Spleen (tissue), 11 donors: ENCODE measurements around the gene PLCG2. TPM values are rescaled to one million over a fixed set of nuclear protein-coding genes. Genes with fewer than 3 reads are reported as not detected.

Experiments used
- DNase-seq: peaks from one replicate; pipeline ENCODE4 v3.0.0-alpha.2; 2020
- H3K27ac ChIP-seq, 8 donors: fragments of 200-600 bp; sonication (generic) in 7 of 8; 1 replicate in 4 of 8; 2 replicates in 4 of 8; pipeline versions ENCODE4 v1.5.0 to v1.8.0; 2016 to 2021; ENCODE audit warnings: inconsistent platforms in 4 of 8, mild to moderate bottlenecking in 4 of 8, moderate library complexity in 1 of 8
- H3K27me3 ChIP-seq, 7 donors: fragments of 200-600 bp; sonication (generic) in 6 of 7; replicated peaks in 1 of 7; 1 replicate in 4 of 7; 2 replicates in 3 of 7; pipeline versions ENCODE4 v1.5.0 to v1.8.0; 2016 to 2021; ENCODE audit warnings: inconsistent platforms in 3 of 7, mild to moderate bottlenecking in 1 of 7
- H3K36me3 ChIP-seq, 6 donors: fragments of 200-600 bp; sonication (generic) in 5 of 6; 1 replicate in 4 of 6; 2 replicates in 2 of 6; pipeline versions ENCODE4 v1.5.0 to v1.8.0; 2016 to 2021; ENCODE audit warnings: inconsistent platforms in 2 of 6
- H3K4me1 ChIP-seq, 6 donors: fragments of 200-600 bp; sonication (generic) in 5 of 6; 1 replicate in 3 of 6; 2 replicates in 3 of 6; pipeline versions ENCODE4 v1.5.0 to v1.8.0; 2016 to 2021; ENCODE audit warnings: inconsistent platforms in 3 of 6
- H3K4me3 ChIP-seq, 8 donors: fragments of 200-600 bp; sonication (generic) in 7 of 8; 1 replicate in 4 of 8; 2 replicates in 4 of 8; pipeline versions ENCODE4 v1.5.0 to v1.8.0; 2016 to 2021; ENCODE audit warnings: inconsistent platforms in 4 of 8, mild to moderate bottlenecking in 4 of 8, moderate library complexity in 2 of 8
- H3K9me3 ChIP-seq, 8 donors: fragments of 200-600 bp; sonication (generic) in 7 of 8; 1 replicate in 4 of 8; 2 replicates in 4 of 8; pipeline versions ENCODE4 v1.5.0 to v1.8.0; 2016 to 2021; ENCODE audit warnings: inconsistent platforms in 4 of 8
- CTCF ChIP-seq, 11 experiments: fragments of 200-600 bp in 7 of 11; fragments of 450-650 bp in 4 of 11; sonication (generic) in 4 of 11; IDR thresholded peaks in 8 of 11; conservative IDR thresholded peaks in 3 of 11; 1 replicate in 7 of 11; 2 replicates in 4 of 11; pipeline versions ENCODE4 v1.4.0 to v1.8.0; 2016 to 2021; ENCODE audit warnings: antibody characterized with exemption in 11 of 11, inconsistent platforms in 4 of 11, mild to moderate bottlenecking in 1 of 11
- POLR2A ChIP-seq, 3 donors: fragments of 450-650 bp; IDR thresholded peaks; one replicate each; pipeline ENCODE4 v1.5.1; 2017; ENCODE audit warnings: antibody characterized with exemption in 3 of 3, mild to moderate bottlenecking in 1 of 3
- POLR2AphosphoS5 ChIP-seq, 3 donors: sonication (generic); formaldehyde crosslinking; IDR thresholded peaks; one replicate each; pipeline ENCODE4 v1.5.1; 2017; ENCODE audit warnings: antibody characterized with exemption in 3 of 3
- WGBS, 5 donors: extraction: QIAGEN DNeasy Blood & Tissue Kit in 3 of 5; methylation state at CpG; one replicate each; pipeline versions ENCODE4 v1.1.5 to v1.1.7; 2013 to 2018; 5-methylcytosine and 5-hydroxymethylcytosine counted together
- intact Hi-C: fragments of 100-400 bp; cut with DNase I; formaldehyde crosslinking; loops from one replicate; pipeline ENCODE4 v1.15.0; 2023; ENCODE audit warnings: low total_unique reads
- polyA plus RNA-seq, 3 donors: library from polyadenylated mRNA; stranded (reverse); fragments of 200-250 nt; gene quantifications; one replicate each; pipeline ENCODE4 v1.2.1, GENCODE V29; 2013
- total RNA-seq, 7 donors: library from RNA; depleted of rRNA in 3 of 7; stranded (reverse); fragments of >200 nt in 3 of 7; fragmentation: NEBNext Ultra II Directional in 4 of 7; extraction: Animal tissue kit (Norgen Biotek cat#: 25700) in 4 of 7; gene quantifications; one replicate each; pipeline versions ENCODE4 v1.1.0 to v1.2.1, GENCODE V29; 2016 to 2021
- donor health status: healthy with polysubstance abuse.
- donor health status: DM: no; HTN: no; CAD: no; lungs with moderate emphysema.
- donor health status: DM: no; HTN: no; CAD: no.
- donor health status: Bipolar disorder and iron deficiency.
- donor health status: healthy.
- donor health status: DM: no; HTN: no; CAD: no.
- donor health status: DM: yes; HTN: yes; CAD: no.

Gene PLCG2
- total and polyA plus RNA-seq, 10 donors, result 57.1 to 277 (median 145) TPM

- intact Hi-C loops, result no loop called here
- H3K36me3 ChIP-seq, result peaks cover 0 to 100% (median 93%) of the 10 kb centered on the region in 6 donors
These were observed 167.1 kb downstream of the PLCG2 start for GRCh38 chr16:81946206-81946605.

DNA sequence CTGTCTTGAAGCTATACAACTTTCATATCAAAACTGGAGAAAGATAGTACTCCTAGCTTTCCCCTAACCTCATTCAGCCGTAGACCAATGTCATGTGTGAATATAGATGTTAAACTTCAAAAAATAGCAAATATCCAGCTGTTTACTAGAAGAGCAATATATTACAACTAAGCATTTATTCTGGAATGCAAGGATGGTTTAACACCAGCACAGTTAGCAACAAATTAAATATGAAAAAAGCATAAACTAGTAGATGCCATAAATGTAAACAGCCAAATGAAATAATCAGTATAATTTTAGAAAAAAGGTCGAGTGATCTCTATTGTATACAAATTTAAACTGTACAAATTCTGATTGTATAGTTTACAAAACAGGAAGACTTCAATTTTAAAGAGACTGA, 172.5 kb downstream of the PLCG2 start:
- intact Hi-C loops, result no loop called here
- TF ChIP-seq POLR2AphosphoS5 (IDR thresholded peaks at IDR 0.05), result no peak
- TF ChIP-seq CTCF (IDR thresholded peaks at IDR 0.05 in 8 of 11, conservative IDR thresholded peaks at IDR 0.05 in 3 of 11), result no peak
- TF ChIP-seq POLR2A (IDR thresholded peaks at IDR 0.05), result no peak
- no peak overlapping the region for H3K27ac ChIP-seq
- no peaks in the 10 kb centered on the region for H3K27me3 ChIP-seq
- peaks cover 0 to 38% (median 29%) of the 10 kb centered on the region in 8 donors for H3K9me3 ChIP-seq
- H3K4me3 ChIP-seq, result no peak overlapping the region
- DNase-seq, result no peak
- peaks cover 0 to 100% (median 87%) of the 10 kb centered on the region in 6 donors for H3K36me3 ChIP-seq
- WGBS, 5 donors, result 78 to 95% (median 88%) methylated on average over 2 of the region's 2 CpGs
- H3K4me1 ChIP-seq, result peaks cover 0 to 5% (median 0%) of the 10 kb centered on the region in 6 donors

More at GRCh38 chr16:81946206-81946605, 167.1 kb downstream of the PLCG2 start:
- no peak for DNase-seq
- H3K4me3 ChIP-seq, result no peak overlapping the region
- TF ChIP-seq POLR2AphosphoS5 (IDR thresholded peaks at IDR 0.05) (no peak), CTCF (IDR thresholded peaks at IDR 0.05 in 8 of 11, conservative IDR thresholded peaks at IDR 0.05 in 3 of 11) (no peak), POLR2A (IDR thresholded peaks at IDR 0.05) (no peak)
- no peak overlapping the region for H3K27ac ChIP-seq
- no peaks in the 10 kb centered on the region for H3K27me3 ChIP-seq
- 91 to 98% (median 95%) methylated on average over 5 of the region's 5 CpGs for WGBS, 5 donors
- no peaks in the 10 kb centered on the region for H3K4me1 ChIP-seq
- peaks cover 0 to 27% (median 19%) of the 10 kb centered on the region in 8 donors for H3K9me3 ChIP-seq

DNA sequence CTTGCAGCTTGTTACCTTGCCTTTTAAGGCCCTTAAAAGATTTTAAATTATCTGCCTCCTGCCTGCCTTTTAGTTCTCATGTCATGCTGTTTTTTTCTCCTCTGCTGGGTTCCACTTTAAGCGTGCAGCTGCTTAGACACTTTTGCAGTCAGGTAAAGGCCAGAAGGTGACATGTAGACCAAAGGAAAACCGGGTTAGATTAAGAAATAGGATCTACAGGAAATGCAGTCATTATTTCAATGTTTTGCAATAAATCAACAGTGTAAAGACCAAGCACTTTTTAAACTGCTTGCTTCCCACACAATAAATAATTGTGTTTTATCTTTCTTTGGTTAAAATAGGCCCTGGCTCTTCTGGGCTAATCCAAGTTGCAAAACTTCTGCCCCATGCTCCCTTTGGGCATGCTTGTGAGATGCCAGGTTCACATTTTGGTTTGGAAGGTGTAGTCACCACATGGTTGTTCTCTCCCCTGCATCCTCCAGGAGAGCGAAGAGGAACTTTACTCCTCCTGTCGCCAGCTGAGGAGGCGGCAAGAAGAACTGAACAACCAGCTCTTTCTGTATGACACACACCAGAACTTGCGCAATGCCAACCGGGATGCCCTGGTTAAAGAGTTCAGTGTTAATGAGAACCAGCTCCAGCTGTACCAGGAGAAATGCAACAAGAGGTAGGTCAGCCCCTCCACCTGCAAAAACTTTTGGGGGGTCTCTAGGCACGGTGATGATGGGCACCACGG, 177.3 kb downstream of the PLCG2 start:
- Histone ChIP-seq H3K36me3 (peaks cover 0 to 98% (median 70%) of the 10 kb centered on the region in 6 donors), H3K27me3 (no peaks in the 10 kb centered on the region), H3K4me3 (no peak overlapping the region), H3K27ac (no peak overlapping the region), H3K4me1 (peaks cover 0 to 5% (median 0%) of the 10 kb centered on the region in 6 donors), H3K9me3 (peaks cover 0 to 14% (median 8%) of the 10 kb centered on the region in 8 donors)
- TF ChIP-seq POLR2A (IDR thresholded peaks at IDR 0.05), result no peak
- no peak for TF ChIP-seq CTCF (IDR thresholded peaks at IDR 0.05 in 8 of 11, conservative IDR thresholded peaks at IDR 0.05 in 3 of 11)
- no peak for TF ChIP-seq POLR2AphosphoS5 (IDR thresholded peaks at IDR 0.05)
- DNase-seq, result no peak
- WGBS, 5 donors, result 56 to 81% (median 68%) methylated on average over 9 of the region's 9 CpGs
- intact Hi-C loops, result no loop called here

GRCh38 chr16:81964808-81965207, 185.7 kb downstream of the PLCG2 start:
- H3K9me3 ChIP-seq, result peaks cover 0 to 13% (median 2%) of the 10 kb centered on the region in 8 donors
- intact Hi-C loops, result no loop called here
- H3K4me3 ChIP-seq, result no peak overlapping the region
- no peak for DNase-seq
- TF ChIP-seq POLR2AphosphoS5 (IDR thresholded peaks at IDR 0.05) (no peak), CTCF (IDR thresholded peaks at IDR 0.05 in 8 of 11, conservative IDR thresholded peaks at IDR 0.05 in 3 of 11) (no peak), POLR2A (IDR thresholded peaks at IDR 0.05) (no peak)
- no peak overlapping the region for H3K27ac ChIP-seq
- H3K36me3 ChIP-seq, result peaks cover 0 to 17% (median 2%) of the 10 kb centered on the region in 6 donors
- H3K27me3 ChIP-seq, result no peaks in the 10 kb centered on the region
- 77 to 93% (median 83%) methylated on average over 6 of the region's 6 CpGs for WGBS, 5 donors
- H3K4me1 ChIP-seq, result no peaks in the 10 kb centered on the region
